Measurements from ENCODE around the gene SFRP2.

SFRP2 gene

GRCh38 chr4:153825126-153825525 lies 36.2 kb upstream of the SFRP2 start:
- no peak for DNase-seq (ENCODE audit: extremely low read depth, low read depth)
- TF ChIP-seq, protein P1, sequence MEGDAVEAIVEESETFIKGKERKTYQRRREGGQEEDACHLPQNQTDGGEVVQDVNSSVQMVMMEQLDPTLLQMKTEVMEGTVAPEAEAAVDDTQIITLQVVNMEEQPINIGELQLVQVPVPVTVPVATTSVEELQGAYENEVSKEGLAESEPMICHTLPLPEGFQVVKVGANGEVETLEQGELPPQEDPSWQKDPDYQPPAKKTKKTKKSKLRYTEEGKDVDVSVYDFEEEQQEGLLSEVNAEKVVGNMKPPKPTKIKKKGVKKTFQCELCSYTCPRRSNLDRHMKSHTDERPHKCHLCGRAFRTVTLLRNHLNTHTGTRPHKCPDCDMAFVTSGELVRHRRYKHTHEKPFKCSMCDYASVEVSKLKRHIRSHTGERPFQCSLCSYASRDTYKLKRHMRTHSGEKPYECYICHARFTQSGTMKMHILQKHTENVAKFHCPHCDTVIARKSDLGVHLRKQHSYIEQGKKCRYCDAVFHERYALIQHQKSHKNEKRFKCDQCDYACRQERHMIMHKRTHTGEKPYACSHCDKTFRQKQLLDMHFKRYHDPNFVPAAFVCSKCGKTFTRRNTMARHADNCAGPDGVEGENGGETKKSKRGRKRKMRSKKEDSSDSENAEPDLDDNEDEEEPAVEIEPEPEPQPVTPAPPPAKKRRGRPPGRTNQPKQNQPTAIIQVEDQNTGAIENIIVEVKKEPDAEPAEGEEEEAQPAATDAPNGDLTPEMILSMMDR (IDR thresholded peaks at IDR 0.05; ENCODE audit: low read depth, low read length), result no peak

DNA sequence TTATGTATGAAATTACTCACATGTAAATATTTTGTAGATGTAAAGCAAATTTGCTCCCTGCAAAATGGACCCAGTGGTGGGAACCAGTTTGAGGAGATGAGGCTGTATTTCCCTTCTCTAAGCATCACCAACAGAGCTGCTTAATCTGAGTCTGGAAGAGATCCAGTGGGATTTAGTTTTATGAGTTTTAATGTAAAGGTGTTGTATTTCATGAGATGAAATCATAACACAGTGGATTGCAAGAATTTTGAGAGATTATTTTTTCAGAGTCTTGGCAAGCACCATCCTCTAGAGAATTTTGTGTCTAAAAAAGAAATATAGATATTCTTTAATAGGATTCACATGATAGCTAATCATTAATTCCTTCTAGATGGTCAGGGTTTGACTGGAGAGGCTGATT lies 35.6 kb upstream of the SFRP2 start:
- no peak for DNase-seq (ENCODE audit: extremely low read depth, low read depth)
- TF ChIP-seq, protein P1 (IDR thresholded peaks at IDR 0.05; ENCODE audit: low read depth, low read length), result no peak

GRCh38 chr4:153823483-153823882 lies 34.6 kb upstream of the SFRP2 start:
- no peak for DNase-seq (ENCODE audit: extremely low read depth, low read depth)
- TF ChIP-seq, protein P1 (IDR thresholded peaks at IDR 0.05; ENCODE audit: low read depth, low read length), result no peak

DNA sequence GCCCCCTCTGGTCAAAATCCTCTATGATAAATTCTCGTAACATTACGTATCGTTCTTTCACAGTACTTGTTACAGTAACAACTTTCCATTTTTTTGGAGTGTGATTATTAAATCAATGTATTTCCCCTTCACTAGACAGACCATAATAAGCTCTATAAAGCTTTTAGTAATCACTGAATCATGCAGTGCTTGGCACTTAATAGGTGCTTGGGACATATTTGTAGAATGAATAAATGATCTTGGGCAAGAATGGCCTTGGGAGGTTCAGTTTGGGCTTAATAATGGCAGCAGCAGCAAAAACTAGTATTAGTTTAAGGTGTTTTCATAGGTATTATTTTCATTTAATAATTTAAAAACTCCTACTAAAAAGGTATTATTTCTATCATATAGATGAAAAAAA lies 33.4 kb upstream of the SFRP2 start:
- TF ChIP-seq, protein P1 (IDR thresholded peaks at IDR 0.05; ENCODE audit: low read depth, low read length), result no peak
- no peak for DNase-seq (ENCODE audit: extremely low read depth, low read depth)

- DNase-seq (ENCODE audit: extremely low read depth, low read depth), result no peak
These were observed 28.6 kb upstream of the SFRP2 start for GRCh38 chr4:153817466-153817865.

GRCh38 chr4:153816542-153816941 lies 27.7 kb upstream of the SFRP2 start:
- TF ChIP-seq, protein P1 (IDR thresholded peaks at IDR 0.05; ENCODE audit: low read depth, low read length), result no peak
- no peak for DNase-seq (ENCODE audit: extremely low read depth, low read depth)

More at GRCh38 chr4:153817466-153817865, 28.6 kb upstream of the SFRP2 start:
- TF ChIP-seq, protein P1 (IDR thresholded peaks at IDR 0.05; ENCODE audit: low read depth, low read length), result no peak

DNA sequence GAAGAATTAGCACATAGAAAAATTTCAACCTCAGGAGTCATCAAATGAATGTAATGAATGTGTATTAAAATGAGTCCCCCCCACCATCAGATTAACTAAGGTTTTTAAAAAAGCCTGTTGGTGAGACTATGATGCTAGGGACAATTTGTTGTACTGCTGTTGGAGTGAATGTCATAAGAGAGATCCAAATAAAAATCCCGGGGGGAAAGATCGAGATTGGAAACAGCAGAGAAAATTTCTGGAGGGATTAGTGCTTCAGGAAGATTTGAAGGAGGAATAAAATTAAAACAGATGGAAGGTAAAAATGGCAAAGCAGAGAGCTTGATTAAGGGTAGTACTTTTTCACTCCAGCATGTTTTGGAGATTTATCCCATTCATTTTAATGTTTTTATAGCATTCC lies 25.9 kb upstream of the SFRP2 start:
- DNase-seq (ENCODE audit: extremely low read depth, low read depth), result no peak
- TF ChIP-seq, protein P1 (IDR thresholded peaks at IDR 0.05; ENCODE audit: low read depth, low read length), result no peak

Measured in AG09319 (cell line).